Measurements from ENCODE around the gene MLLT10.

Gene MLLT10

GRCh38 chr10:21501731-21502347 is 32.2 kb upstream of the MLLT10 start:
- DNase-seq: no peak

- no peak for DNase-seq
Measured at GRCh38 chr10:21502348-21502740, 31.7 kb upstream of the MLLT10 start.

- no peak for DNase-seq
Measured at GRCh38 chr10:21503542-21503941, 30.5 kb upstream of the MLLT10 start.

- DNase-seq: no peak
Measured at GRCh38 chr10:21505711-21506278, 28.2 kb upstream of the MLLT10 start.

GRCh38 chr10:21506351-21506750 is 27.7 kb upstream of the MLLT10 start:
- no peak for DNase-seq

- no peak for DNase-seq
Measured at GRCh38 chr10:21507150-21507549, 26.9 kb upstream of the MLLT10 start.

GRCh38 chr10:21508706-21509331 is 25.2 kb upstream of the MLLT10 start:
- no peak for DNase-seq

GRCh38 chr10:21509341-21510240 is 24.4 kb upstream of the MLLT10 start:
- DNase-seq: no peak

GRCh38 chr10:21510241-21511094 is 23.6 kb upstream of the MLLT10 start:
- DNase-seq: no peak

- no peak for DNase-seq
Measured at GRCh38 chr10:21511095-21511570, 22.9 kb upstream of the MLLT10 start.

GRCh38 chr10:21511946-21512572 is 22.0 kb upstream of the MLLT10 start:
- no peak for DNase-seq

- DNase-seq: no peak
Measured at GRCh38 chr10:21512573-21513404, 21.2 kb upstream of the MLLT10 start.

GRCh38 chr10:21513405-21513788 is 20.6 kb upstream of the MLLT10 start:
- no peak for DNase-seq

- DNase-seq: no peak
Measured at GRCh38 chr10:21514129-21514817, 19.8 kb upstream of the MLLT10 start.

GRCh38 chr10:21514818-21515351 is 19.1 kb upstream of the MLLT10 start:
- DNase-seq: no peak

GRCh38 chr10:21515361-21516241 is 18.4 kb upstream of the MLLT10 start:
- no peak for DNase-seq

GRCh38 chr10:21516242-21517131 is 17.5 kb upstream of the MLLT10 start:
- peak; percentile 73 for DNase-seq
